Osteoblast (primary cell): ENCODE measurements around the gene FPGT. TPM values are rescaled to one million over a fixed set of nuclear protein-coding genes. Genes with fewer than 3 reads are reported as not detected.

ENCODE experiments used
- total RNA-seq: library from RNA; depleted of rRNA; stranded (reverse); fragments of >200 nt; gene quantifications from 2 replicates; pipeline ENCODE4 v1.2.3, GENCODE V29; 2012

The FPGT gene
- total RNA-seq, 1 donor = 16.3 TPM

Other genes starting within 250 kb of the FPGT start
- 0.59 and 0.72 TPM in 2 replicates for gene LRRIQ3, start 66 bp upstream of the FPGT start, total RNA-seq
- 0.59 and 0.72 TPM in 2 replicates for gene TNNI3K, start 37.1 kb downstream of the FPGT start, total RNA-seq